HG03175 (cell line): ENCODE measurements around the gene PCDHGB7.
"Not testable (repeated sequence)": the region's sequence is repeated elsewhere in the genome, so short reads cannot be mapped to it uniquely, and the experiment has no call there.

ENCODE experiments used
- ATAC-seq: cut with Tn5 transposase; IDR thresholded peaks from one replicate; pipeline ENCODE4 v1.9.1; 2021; ENCODE audit warnings: mild to moderate bottlenecking, moderate library complexity; ENCODE audit not compliant: unreplicated experiment

The PCDHGB7 gene

DNA sequence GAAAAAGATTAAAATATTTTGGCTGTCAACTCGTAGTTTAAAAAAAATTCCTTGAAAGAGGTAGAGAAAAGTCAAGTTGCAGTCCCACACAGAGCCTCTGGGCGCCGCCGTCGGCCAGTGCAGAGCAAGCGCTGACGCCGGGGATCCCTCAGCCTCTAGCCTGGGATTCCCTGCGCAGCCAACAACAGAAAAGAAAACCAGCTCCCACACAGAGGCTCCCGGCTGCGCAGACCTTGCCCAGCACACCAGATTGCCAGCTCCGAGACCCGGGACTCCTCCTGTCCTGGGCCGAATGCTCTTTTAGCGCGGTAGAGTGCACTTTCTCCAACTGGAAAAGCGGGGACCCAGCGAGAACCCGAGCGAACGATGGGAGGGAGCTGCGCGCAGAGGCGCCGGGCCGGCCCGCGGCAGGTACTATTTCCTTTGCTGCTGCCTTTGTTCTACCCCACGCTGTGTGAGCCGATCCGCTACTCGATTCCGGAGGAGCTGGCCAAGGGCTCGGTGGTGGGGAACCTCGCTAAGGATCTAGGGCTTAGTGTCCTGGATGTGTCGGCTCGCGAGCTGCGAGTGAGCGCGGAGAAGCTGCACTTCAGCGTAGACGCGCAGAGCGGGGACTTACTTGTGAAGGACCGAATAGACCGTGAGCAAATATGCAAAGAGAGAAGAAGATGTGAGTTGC, at the start of gene PCDHGB7:
Gene PCDHGB7, plus strand, starts transcription at position 184 of the 679 bp plus-strand sequence. Its CDS starts 183 bp downstream, at position 367.
- peak; percentile 60 for ATAC-seq

DNA sequence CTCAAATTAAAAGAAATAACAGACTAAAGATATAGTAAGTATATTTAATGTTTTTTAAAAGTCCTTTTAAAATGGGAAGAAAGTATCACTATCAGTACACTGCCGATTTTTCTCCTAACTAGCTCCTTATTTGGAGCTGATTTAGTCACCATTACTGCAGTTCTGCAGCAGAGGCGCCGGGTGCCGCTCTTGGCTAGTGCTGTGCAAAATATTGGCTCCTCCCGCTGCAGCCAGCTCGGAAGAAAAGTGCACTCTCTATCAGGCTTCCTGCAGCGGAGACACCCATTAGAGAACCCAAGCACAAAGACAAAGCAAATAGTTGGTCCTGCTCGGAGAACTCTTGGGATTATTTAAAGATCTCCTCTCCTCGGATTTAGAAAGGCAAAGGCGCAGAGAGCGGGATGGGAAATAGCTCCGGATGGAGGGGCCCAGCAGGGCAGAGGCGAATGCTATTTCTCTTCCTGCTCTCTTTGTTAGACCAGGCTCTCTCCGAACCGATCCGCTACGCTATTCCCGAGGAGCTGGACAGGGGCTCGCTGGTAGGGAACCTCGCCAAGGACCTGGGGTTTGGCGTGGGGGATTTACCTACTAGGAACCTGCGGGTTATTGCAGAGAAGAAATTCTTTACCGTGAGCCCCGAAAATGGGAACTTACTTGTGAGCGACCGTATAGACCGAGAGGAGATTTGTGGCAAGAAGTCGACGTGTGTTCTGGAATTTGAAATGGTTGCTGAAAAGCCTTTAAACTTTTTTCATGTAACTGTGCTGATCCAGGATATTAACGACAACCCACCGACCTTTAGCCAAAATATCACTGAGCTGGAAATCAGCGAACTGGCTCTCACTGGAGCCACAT, 47.3 kb upstream of the PCDHGB7 start, which contains the start of gene PCDHGB3:
Gene PCDHGB3, plus strand, starts transcription at position 249 of the 855 bp plus-strand sequence. Its CDS starts 153 bp downstream, at position 402.
- ATAC-seq = peak; percentile 87

- no peak for ATAC-seq
Measured at GRCh38 chr5:141371572-141372475, 45.7 kb upstream of the PCDHGB7 start.

DNA sequence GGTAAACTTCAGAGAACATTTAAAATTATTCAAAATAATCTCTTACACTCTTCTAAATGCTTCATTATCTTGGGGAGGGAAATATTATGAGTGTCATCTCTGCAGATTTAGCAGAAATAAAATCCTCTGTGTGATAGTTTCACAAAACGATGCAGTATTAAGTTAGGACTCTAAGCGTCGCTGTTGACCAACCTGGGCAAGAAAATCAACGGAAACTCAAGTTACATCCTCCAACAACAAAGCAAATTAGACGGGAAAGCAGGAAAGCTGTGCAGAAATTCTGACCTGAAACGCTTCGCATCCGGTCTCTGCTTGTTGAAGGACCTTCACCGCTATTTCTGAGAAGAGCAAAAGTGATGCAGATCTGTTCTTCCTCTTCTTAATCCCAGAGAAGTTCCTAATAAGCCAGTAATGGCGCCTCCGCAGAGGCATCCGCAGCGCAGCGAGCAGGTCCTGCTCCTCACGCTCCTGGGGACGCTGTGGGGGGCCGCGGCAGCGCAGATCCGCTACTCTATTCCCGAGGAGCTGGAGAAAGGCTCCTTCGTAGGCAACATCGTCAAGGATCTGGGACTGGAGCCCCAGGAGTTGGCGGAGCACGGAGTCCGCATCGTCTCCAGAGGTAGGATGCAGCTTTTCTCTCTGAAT, 43.7 kb upstream of the PCDHGB7 start, which contains the start of gene PCDHGA6:
Gene PCDHGA6, plus strand, starts transcription at position 219 of the 645 bp plus-strand sequence. Its CDS starts 193 bp downstream, at position 412.
- no peak for ATAC-seq

GRCh38 chr5:141374627-141375026, 42.9 kb upstream of the PCDHGB7 start:
- no peak for ATAC-seq

- not testable (repeated sequence) for ATAC-seq
Measured at GRCh38 chr5:141375444-141376155, 41.9 kb upstream of the PCDHGB7 start.

- ATAC-seq = no peak
Measured at GRCh38 chr5:141382469-141383294, 34.8 kb upstream of the PCDHGB7 start, which contains the start of gene PCDHGA7. TSS of gene PCDHGA7 (plus strand) at chr5:141382742. CDS start at chr5:141382900, 158 bp downstream.

- no peak for ATAC-seq
Measured at GRCh38 chr5:141383345-141383744, 34.1 kb upstream of the PCDHGB7 start.

- ATAC-seq = no peak
Measured at GRCh38 chr5:141384471-141385267, 32.8 kb upstream of the PCDHGB7 start.

- ATAC-seq = peak; percentile 75
Measured at GRCh38 chr5:141387557-141388311, 29.7 kb upstream of the PCDHGB7 start, which contains the start of gene PCDHGB4. TSS of gene PCDHGB4 (plus strand) at chr5:141387698. CDS start at chr5:141387885, 187 bp downstream.

- ATAC-seq = no peak
Measured at GRCh38 chr5:141388661-141389060, 28.8 kb upstream of the PCDHGB7 start.

DNA sequence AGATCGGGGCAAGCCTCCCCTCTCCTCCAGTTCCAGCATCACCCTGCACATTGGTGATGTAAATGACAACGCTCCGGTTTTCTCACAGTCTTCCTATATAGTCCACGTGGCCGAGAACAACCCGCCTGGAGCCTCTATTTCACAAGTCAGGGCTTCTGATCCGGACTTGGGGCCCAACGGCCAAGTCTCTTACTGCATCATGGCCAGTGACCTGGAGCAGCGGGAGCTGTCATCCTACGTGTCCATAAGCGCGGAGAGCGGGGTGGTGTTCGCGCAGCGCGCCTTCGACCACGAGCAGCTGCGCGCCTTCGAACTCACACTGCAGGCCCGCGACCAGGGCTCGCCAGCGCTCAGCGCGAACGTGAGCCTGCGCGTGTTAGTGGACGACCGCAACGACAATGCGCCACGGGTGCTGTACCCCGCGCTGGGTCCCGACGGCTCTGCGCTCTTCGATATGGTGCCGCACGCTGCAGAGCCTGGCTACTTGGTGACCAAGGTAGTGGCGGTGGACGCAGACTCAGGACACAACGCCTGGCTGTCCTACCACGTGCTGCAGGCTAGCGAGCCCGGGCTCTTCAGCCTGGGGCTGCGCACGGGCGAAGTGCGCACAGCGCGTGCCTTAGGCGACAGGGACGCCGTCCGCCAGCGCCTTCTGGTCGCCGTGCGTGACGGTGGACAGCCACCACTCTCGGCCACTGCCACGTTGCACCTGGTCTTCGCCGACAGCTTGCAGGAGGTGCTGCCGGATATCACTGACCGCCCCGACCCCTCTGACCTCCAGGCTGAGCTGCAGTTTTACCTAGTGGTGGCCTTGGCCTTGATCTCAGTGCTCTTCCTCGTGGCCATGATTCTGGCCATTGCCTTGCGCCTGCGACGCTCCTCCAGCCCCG, 28.1 kb upstream of the PCDHGB7 start:
- ATAC-seq = no peak

DNA sequence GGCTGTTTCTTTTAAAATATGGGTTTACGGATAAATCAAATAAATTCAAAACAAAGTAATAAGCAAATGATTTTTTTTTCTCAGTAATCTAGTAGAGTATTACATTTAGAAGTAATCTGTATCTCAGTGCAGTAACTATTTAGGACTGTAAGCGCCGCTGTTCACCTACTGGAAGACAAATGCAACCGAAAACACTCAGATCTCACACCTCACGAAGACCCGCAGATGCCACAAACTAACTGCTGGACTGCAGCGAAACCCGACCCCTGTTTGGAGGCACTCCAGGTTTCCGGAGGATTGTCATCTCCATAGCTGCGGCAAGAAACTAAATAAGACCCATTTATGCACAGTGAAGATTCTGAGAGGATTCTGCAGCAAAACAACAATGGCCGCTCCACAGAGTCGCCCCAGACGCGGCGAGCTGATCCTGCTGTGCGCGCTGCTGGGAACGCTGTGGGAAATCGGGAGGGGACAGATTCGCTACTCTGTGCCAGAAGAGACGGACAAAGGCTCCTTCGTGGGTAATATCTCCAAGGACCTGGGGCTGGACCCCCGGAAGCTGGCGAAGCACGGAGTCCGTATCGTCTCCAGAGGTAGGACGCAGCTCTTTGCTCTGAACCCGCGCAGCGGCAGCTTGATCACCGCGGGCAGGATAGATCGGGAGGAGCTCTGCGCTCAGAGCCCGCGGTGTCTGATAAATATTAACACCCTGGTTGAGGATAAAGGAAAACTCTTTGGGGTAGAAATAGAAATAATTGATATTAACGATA, 24.9 kb upstream of the PCDHGB7 start, which contains the start of gene PCDHGA8:
Gene PCDHGA8, plus strand, starts transcription at position 205 of the 770 bp plus-strand sequence. Its CDS starts 181 bp downstream, at position 386.
- no peak for ATAC-seq

- ATAC-seq = no peak
Measured at GRCh38 chr5:141393267-141393666, 24.2 kb upstream of the PCDHGB7 start.
